Tibial artery (tissue), 4 donors: Measurements from ENCODE around the gene STK32C.

ENCODE experiments used
- DNase-seq, 2 donors: peaks; one replicate each; pipeline ENCODE4 v3.0.0-alpha.2; 2019
- H3K27ac ChIP-seq, 2 donors: fragments of 200-600 bp; sonication (generic) in 1 of 2; 1 replicate in 1 of 2; 2 replicates in 1 of 2; pipeline ENCODE4 v1.5.1; 2018 to 2019; ENCODE audit warnings: mild to moderate bottlenecking in 1 of 2
- H3K27me3 ChIP-seq, 2 donors: fragments of 200-600 bp; sonication (generic) in 1 of 2; one replicate each; pipeline versions ENCODE4 v1.5.1 to v1.6.0; 2016 to 2019
- H3K36me3 ChIP-seq, 3 donors: fragments of 200-600 bp; sonication (generic) in 2 of 3; one replicate each; pipeline ENCODE4 v1.5.1; 2016 to 2019; ENCODE audit warnings: mild to moderate bottlenecking in 2 of 3
- H3K4me1 ChIP-seq, 4 donors: fragments of 200-600 bp; sonication (generic) in 2 of 4; 1 replicate in 3 of 4; 2 replicates in 1 of 4; pipeline ENCODE4 v1.5.1; 2016 to 2019
- H3K4me3 ChIP-seq, 2 donors: fragments of 200-600 bp; sonication (generic) in 1 of 2; 1 replicate in 1 of 2; 2 replicates in 1 of 2; pipeline ENCODE4 v1.5.1; 2018 to 2019; ENCODE audit warnings: mild to moderate bottlenecking in 2 of 2
- H3K9me3 ChIP-seq, 3 donors: fragments of 200-600 bp; sonication (generic) in 1 of 3; one replicate each; pipeline ENCODE4 v1.5.1; 2016 to 2019
- CTCF ChIP-seq, 2 experiments: fragments of 200-600 bp in 1 of 2; fragments of 450-650 bp in 1 of 2; IDR thresholded peaks; one replicate each; pipeline ENCODE4 v1.5.1; 2017 to 2019; ENCODE audit warnings: antibody characterized with exemption in 2 of 2, mild to moderate bottlenecking in 1 of 2, moderate library complexity in 1 of 2
- intact Hi-C: fragments of 100-400 bp; cut with DNase I; formaldehyde crosslinking; loops from one replicate; pipeline ENCODE4 v1.15.0; 2023; ENCODE audit warnings: low total_unique reads

STK32C gene

GRCh38 chr10:132210766-132211165, 97.0 kb downstream of the STK32C start:
- TF ChIP-seq CTCF (IDR thresholded peaks at IDR 0.05): no peak

GRCh38 chr10:132209978-132210530, 97.7 kb downstream of the STK32C start:
- Histone ChIP-seq H3K27ac (no peak overlapping the region), H3K36me3 (peaks cover 0 to 14% (median 0%) of the 10 kb centered on the region in 3 donors), H3K9me3 (peaks cover 3 to 24% (median 12%) of the 10 kb centered on the region in 3 donors), H3K4me3 (no peak overlapping the region), H3K27me3 (no peaks in the 10 kb centered on the region), H3K4me1 (no peaks in the 10 kb centered on the region)
- TF ChIP-seq CTCF (IDR thresholded peaks at IDR 0.05): no peak
- intact Hi-C loops: no loop called here
- DNase-seq: no peak

More at GRCh38 chr10:132210766-132211165, 97.0 kb downstream of the STK32C start:
- no peak for DNase-seq
- Histone ChIP-seq H3K27ac (no peak overlapping the region), H3K36me3 (peaks cover 0 to 14% (median 0%) of the 10 kb centered on the region in 3 donors), H3K4me3 (no peak overlapping the region), H3K4me1 (no peaks in the 10 kb centered on the region), H3K9me3 (peaks cover 3 to 25% (median 12%) of the 10 kb centered on the region in 3 donors), H3K27me3 (no peaks in the 10 kb centered on the region)
- intact Hi-C loops: no loop called here

- Histone ChIP-seq H3K36me3 (peaks cover 0 to 14% (median 0%) of the 10 kb centered on the region in 3 donors), H3K27ac (no peak overlapping the region), H3K27me3 (no peaks in the 10 kb centered on the region), H3K4me1 (no peaks in the 10 kb centered on the region), H3K9me3 (peaks cover 0 to 14% (median 12%) of the 10 kb centered on the region in 3 donors), H3K4me3 (no peak overlapping the region)
- no peak for DNase-seq
- intact Hi-C loops: no loop called here
- TF ChIP-seq CTCF (IDR thresholded peaks at IDR 0.05): no peak
Measured at GRCh38 chr10:132209130-132209529, 98.6 kb downstream of the STK32C start.

- DNase-seq: no peak
- Histone ChIP-seq H3K9me3 (peaks cover 0 to 10% (median 9%) of the 10 kb centered on the region in 3 donors), H3K27me3 (no peaks in the 10 kb centered on the region), H3K36me3 (peaks cover 0 to 14% (median 0%) of the 10 kb centered on the region in 3 donors), H3K4me1 (no peaks in the 10 kb centered on the region), H3K4me3 (no peak overlapping the region), H3K27ac (no peak overlapping the region)
- intact Hi-C loops: no loop called here
- TF ChIP-seq CTCF (IDR thresholded peaks at IDR 0.05): no peak
Measured at GRCh38 chr10:132208462-132209050, 99.2 kb downstream of the STK32C start.

- Histone ChIP-seq H3K4me3 (no peak overlapping the region), H3K27me3 (no peaks in the 10 kb centered on the region), H3K36me3 (peaks cover 0 to 10% (median 0%) of the 10 kb centered on the region in 3 donors), H3K27ac (no peak overlapping the region), H3K4me1 (no peaks in the 10 kb centered on the region), H3K9me3 (peaks cover 0 to 3% (median 1%) of the 10 kb centered on the region in 3 donors)
- TF ChIP-seq CTCF (IDR thresholded peaks at IDR 0.05): no peak
- DNase-seq: no peak
- intact Hi-C loops: no loop called here
Measured at GRCh38 chr10:132207536-132208461, 100.0 kb downstream of the STK32C start.
